ENCODE measurements around the gene CADM1. TPM values are rescaled to one million over a fixed set of nuclear protein-coding genes. Genes with fewer than 3 reads are reported as not detected.

Gene CADM1
- total RNA-seq, 1 donor = 0.45 TPM

DNA sequence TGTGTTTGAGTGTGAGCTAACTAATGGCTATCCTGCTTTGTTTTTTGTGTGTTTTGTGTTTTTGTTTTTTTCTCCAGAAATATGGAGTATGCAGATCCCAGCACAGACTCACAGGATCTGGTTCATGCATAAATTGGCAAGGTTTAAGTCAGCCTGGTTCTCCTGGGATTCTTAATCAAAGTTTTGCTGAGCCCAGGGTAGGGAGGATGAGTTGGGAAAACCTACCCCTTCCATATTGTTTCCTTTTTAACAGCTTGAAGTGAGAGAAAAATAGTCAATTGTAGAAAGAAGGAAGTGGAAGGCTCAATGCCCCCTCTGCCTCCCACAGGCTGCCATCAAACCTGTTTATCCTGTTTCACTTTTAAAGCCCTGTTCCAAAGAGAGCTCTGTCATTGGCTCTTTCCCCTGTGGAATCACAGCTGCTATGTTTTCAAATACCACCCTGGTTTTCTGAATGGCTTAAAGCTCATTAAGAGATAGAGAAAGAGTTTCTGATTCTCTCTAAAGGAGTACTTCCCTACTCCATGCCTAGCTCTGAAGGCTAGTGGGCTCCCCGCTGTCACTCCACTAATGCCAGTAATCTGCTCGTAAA is 23.4 kb upstream of the CADM1 start:
- TF ChIP-seq, protein P1, sequence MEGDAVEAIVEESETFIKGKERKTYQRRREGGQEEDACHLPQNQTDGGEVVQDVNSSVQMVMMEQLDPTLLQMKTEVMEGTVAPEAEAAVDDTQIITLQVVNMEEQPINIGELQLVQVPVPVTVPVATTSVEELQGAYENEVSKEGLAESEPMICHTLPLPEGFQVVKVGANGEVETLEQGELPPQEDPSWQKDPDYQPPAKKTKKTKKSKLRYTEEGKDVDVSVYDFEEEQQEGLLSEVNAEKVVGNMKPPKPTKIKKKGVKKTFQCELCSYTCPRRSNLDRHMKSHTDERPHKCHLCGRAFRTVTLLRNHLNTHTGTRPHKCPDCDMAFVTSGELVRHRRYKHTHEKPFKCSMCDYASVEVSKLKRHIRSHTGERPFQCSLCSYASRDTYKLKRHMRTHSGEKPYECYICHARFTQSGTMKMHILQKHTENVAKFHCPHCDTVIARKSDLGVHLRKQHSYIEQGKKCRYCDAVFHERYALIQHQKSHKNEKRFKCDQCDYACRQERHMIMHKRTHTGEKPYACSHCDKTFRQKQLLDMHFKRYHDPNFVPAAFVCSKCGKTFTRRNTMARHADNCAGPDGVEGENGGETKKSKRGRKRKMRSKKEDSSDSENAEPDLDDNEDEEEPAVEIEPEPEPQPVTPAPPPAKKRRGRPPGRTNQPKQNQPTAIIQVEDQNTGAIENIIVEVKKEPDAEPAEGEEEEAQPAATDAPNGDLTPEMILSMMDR (IDR thresholded peaks at IDR 0.05; ENCODE audit: insufficient read depth, low read length) = no peak
- no peak for DNase-seq (ENCODE audit: low read depth)
- no peak overlapping the region for H3K4me3 ChIP-seq (ENCODE audit: low read depth, low read length)

DNA sequence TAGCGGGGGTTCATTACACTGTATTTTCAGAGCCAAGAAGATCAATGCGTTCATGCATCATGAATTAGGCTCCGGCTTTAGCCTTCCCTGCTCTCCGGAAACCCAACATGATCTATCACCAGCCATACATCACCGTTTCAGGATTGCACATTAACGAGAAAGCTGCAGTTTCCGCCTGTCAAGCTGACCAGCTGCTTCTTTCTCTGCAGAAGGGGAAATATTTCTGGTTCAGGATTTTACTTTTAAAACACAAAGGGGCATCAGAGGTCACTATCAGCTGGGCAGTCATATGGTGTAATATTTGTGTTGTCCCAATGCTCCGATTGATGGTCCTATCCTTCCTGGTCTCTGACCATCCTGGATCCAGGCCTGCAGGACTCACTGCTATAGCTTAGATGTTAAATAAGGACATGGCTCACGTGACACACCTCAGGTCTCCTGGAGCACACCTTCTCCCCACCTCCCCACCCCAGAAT is 21.4 kb upstream of the CADM1 start:
- no peak for DNase-seq (ENCODE audit: low read depth)
- TF ChIP-seq, protein P1 (IDR thresholded peaks at IDR 0.05; ENCODE audit: insufficient read depth, low read length) = no peak
- no peak overlapping the region for H3K4me3 ChIP-seq (ENCODE audit: low read depth, low read length)

DNA sequence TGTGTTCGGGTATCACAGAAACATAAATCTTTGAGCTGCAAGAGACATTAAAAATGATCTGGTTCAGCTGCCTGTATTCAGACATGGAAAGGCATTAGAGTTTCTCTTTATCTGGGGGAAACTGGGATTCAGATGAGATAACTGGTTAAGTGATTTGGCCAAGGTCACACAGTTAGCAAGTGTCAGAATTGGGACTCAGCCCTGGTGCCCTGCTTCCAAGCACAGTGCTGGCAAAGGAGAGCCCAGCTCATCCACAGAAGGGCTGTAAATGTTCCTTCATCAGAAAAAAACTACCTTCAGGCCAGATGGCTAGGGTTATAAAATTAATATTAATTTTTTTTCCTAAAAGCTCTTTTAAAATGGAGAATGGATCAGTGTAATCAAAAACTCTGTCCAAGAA is 20.4 kb upstream of the CADM1 start:
- H3K4me3 ChIP-seq (ENCODE audit: low read depth, low read length) = no peak overlapping the region
- TF ChIP-seq, protein P1 (IDR thresholded peaks at IDR 0.05; ENCODE audit: insufficient read depth, low read length) = no peak
- DNase-seq (ENCODE audit: low read depth) = no peak

DNA sequence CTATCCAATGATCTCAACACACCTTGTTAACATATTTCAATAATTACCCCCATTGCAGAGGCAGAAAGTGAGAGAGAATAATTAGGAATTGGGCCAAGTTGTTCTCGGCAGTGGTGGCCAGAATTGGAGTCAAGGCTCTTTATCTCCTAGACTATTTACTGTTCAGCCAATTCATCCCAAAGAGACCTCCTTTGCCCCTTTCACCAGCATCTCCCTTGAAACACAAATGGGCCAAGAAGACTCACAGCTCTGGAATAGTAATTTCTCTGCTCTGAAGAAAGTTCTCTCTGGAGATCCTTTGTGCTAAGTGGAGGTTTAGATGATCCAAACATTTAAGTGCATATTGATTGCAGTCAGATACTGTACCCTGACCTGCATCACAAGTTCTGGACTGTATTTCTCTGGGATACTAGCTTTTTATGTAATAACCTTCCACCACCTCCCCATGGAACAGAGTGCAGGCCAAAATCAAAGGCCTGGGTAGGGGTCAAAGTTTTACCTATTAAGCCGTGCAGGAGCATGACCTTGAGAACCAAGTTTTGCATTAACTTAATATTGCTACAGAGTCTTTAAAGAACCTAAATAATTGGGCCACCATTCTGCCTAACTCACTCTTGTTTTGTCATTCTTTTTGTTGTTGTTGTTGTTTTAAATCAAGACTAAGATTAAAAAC is 19.6 kb upstream of the CADM1 start:
- TF ChIP-seq, protein P1 (IDR thresholded peaks at IDR 0.05; ENCODE audit: insufficient read depth, low read length) = no peak
- no peak overlapping the region for H3K4me3 ChIP-seq (ENCODE audit: low read depth, low read length)
- no peak for DNase-seq (ENCODE audit: low read depth)

DNA sequence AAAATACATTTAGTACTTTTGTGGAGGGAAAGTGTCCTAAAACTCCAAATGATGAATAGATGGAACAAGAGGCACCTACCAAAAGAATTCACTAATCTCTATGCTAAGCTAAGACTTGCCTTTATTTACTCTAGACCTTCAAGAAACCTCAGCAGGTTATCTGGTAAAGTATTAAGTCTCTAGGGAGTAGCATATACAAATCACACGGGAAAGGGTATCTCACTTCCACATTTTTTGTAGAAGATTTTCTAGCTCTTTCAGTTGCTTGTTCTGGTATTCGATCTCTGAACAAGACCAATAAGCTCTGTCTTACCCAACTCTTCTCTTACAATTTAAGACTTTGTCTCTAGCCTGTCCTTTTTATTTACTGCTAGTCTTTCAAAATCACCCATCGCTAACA is 18.1 kb upstream of the CADM1 start:
- no peak for DNase-seq (ENCODE audit: low read depth)
- no peak overlapping the region for H3K4me3 ChIP-seq (ENCODE audit: low read depth, low read length)
- TF ChIP-seq, protein P1 (IDR thresholded peaks at IDR 0.05; ENCODE audit: insufficient read depth, low read length) = no peak

DNA sequence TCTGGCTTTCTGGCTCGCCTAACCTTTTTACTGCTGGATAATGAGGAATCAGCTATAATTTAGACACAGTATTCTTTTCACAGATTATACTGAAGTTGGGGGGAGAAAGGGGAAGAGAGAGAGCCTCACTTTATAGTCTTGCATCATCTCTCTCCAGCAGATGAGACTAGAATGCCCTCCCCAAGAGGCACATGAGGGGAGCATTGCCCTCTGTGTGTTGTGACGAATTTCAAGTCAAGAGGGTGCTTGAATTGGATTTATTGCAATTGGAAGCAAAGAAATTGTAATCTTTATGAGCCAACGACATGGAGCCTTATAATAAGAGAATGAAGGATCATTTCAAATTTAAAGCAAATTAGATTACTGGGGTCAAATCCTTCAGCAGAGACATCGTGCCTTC is 17.6 kb upstream of the CADM1 start:
- H3K4me3 ChIP-seq (ENCODE audit: low read depth, low read length) = no peak overlapping the region
- TF ChIP-seq, protein P1 (IDR thresholded peaks at IDR 0.05; ENCODE audit: insufficient read depth, low read length) = no peak
- no peak for DNase-seq (ENCODE audit: low read depth)

All from fibroblast of the aortic adventitia (primary cell).